ENCODE results near the gene FGF14.

The FGF14 gene

DNA sequence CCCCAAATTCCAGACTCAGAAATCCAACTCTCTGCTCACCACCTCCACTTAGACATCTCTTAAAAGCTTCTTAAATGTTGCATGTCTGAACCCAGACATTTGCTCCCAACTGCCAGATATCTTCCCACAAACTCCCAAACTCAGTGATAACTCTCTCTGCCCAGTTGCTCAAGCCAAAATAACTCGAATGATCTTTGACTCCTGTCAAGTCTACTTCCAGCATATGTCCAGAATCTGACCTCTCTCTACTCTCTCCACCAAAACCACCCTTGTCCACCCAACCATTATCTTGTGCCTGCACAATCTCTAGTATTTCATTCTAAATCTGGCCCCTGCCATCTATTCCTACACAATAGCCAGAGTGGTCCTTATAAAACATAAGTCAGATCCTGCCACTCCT is 99.3 kb downstream of the FGF14 start:
- no peak for DNase-seq

DNA sequence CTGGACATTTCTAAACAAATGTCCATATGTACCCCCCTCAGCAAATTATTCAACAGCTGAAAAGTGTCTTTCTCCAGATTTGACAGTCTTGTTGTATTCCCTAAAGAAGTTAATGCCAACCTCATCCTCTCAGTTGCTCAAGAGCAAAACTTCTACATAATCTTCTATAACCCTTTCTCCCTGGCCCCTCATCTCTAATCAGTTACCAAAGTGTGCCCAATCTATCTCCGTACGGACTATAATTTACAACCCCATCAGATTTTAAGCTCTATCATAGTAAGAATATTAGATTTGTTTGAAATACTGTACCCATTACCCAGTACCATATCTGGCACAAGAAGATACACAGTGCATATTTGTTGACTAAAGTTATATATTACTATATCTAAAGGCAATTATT is 101.5 kb downstream of the FGF14 start:
- no peak for DNase-seq

DNA sequence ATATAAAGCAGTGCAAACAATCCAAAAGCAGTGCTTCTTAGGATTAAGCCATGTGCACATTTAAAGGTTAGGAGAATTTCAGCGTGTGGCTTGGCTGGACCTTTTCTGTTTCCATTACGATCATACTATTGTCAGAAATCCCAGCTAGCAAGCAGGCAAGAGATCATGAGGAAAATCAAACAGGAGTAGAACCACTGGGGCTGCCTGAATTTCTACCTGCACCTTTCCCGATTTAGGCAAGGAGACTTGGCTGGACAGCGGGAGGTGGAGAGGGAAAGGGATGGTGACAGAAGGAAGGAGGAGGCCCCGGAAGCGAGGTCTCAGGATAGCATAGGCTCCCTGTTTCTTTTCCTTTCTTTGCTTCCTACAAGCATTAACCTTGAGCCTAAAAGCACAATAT is 102.5 kb downstream of the FGF14 start:
- DNase-seq: no peak

DNA sequence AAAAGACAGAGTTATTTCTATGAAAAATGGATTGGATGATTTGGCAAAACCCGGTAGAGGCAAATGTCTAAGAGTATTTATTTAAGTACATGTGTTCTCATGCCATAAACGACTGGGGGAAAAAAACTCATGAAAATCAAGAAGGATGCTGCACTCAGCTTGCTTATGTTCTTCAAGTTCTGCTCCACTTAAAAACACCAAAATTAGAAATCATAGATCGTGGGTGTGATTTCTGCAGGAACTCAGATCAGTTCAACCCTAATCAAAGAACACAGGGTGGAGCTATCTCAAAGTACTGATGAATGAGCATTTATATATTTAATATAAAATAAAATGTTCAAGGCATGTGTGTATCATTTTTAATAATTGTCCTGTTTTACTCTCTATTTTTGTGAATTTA is 103.8 kb downstream of the FGF14 start:
- DNase-seq: no peak

DNA sequence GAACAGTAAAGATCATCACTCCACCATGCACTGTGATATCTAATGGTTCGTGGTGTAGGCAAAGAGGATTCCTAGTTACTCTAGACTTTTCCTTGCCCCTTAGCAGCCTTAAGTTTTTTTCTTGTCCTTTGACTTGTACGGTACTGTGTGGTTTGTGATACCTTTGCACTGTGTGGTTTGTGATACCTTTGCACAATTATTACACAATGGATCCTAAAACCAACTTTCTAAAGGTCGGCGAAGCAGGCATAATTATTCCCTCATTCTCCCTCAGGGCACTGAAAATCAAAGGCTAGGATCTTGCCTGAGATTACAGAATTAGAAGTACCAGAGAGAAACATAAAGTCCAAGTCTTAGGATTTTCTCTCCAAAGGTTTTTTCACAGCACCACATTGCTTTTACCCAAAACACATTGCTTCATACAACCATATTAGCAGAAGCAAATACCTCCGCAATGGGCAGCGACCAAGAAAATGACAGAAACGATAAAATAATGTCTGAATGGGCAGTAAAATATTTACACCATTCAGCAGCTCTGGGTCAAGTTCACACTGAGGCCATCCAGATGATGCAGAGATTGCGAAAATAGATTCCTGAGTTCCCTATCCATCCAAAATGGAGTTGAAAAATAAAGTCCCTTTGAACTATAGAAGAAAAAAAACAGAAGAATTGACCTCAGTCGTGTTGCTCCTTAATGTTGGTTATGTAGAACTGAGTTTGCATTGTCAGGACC is 106.4 kb downstream of the FGF14 start:
- no peak for DNase-seq

DNA sequence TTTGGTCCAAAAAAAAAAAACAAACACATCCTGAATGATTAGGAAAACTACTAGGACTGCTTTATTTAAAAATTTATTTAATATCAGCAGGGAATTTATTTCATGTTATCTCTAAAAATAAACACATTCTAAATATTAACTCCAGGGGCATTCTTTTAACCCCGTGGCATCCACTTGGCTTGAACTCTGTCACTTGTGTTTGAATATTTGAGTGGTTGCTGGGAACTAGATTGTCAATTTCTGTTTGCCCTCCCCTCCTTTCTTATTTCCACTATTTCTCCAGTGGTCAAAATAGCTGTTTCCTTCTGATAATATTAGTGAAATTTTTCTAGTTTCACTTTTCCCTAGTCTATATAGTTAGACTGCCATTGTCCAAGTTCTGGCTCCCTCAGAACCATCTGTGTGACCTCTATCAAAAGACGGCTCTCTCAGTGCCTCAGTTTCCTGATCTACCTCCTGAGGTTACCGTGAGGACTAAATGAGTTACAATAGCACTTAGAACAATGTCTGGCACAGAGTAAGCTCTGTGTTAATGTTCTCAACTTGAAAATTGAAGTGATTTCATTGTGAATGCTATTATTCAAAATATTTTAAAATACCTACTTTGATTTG is 107.3 kb downstream of the FGF14 start:
- DNase-seq: no peak

DNA sequence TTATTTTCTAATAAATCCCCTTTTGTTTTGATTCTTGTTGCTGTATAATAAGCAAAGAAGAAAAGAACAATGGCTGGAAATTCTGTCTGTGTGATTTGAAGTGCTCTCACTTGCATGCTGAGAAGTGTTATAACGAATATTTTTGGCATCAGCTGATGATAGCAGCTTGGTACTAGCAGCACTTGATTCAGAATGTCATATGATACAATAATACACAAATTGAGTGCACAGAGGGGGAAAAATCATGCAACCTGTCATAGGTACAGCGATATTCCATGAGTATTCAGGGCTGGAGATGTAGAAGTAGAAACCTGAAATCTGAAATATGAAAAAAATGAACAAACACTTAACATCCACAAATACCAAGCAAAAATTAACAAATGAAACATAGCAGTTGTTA is 108.1 kb downstream of the FGF14 start:
- no peak for DNase-seq

DNA sequence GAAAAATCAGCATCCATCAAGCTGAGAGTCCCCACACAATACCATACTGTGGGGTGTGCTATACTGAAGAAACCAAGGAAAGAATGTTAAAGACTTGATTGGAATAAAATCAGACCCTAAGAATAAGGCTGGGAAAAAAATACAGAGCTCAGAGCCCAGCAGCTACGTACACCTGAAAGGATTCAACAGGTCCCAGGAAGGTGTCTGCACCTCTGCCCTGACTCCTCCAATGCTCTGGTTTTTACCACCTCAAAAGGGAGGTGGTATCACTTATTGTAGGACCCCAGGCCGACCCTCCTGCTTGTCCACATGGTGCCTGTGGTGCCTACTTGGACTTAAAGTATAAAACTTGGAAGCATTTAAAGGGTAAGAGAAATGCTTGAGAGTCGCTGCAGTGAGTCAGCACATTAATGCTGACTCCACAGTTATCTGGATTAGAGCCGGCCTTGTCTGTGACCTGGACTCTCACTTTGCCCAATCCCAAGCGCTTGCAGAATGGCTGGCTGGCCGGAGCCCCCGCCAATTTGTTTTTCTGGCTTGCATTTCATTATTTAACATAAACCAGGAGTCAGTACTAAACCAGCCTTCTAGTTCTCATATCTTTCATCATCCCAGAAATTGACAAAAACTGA is 110.1 kb downstream of the FGF14 start:
- no peak for DNase-seq

DNA sequence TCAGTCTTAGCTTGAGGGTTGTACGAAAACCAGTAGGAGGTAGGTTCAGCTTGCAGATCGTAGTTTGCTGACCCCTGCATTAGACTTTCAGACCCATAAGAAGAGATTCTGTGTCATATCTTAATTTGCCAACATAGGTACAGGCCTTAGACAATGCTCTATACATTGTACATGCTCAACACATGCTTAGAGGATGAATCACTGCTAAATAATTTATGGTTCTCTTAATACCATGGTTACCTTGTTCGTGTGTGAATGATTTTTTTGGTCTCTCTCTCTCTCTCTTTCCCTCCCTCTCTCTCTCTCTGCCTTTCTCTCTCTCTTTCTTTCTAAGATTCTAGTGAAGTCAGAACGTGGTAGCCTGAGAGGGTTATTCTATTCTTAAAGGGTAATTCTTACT is 112.2 kb downstream of the FGF14 start:
- DNase-seq: no peak

DNA sequence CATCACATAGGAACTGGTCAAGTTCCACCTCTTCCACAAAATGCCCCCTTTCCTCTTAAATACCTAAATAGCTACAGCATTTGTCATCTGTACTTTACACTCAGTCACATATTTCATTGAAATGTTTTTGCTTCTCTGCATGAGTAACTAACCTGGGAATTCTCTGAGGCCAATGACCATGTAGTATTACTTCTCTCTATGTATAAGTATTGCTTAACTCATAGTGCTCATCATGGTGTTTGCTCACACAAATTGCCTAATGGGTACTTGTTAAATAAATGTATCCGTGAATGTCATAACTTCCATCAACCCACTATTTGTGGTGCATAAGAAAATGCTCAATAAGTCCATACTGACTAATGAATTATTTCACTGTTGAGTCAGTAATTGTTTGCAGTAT is 115.5 kb downstream of the FGF14 start:
- DNase-seq: no peak

DNA sequence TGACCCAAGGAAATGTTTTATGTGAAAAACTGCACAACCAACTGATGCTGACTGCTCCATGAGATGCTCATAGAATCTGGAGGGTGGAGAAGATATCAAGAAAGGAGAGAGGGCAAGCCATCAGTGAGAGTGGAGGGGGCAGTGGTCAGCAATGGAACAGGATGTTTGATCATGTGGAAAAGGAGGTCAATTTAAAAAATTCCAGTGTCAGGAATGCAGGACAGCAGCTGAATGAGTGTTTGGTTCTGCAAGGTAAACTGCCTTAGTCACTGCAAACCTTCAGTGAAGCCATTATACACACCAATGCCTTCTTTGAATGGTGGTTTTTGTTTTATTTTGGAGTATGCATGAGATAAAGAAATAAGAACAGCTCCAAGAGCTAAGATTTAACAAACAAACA is 121.5 kb downstream of the FGF14 start:
- no peak for DNase-seq

DNA sequence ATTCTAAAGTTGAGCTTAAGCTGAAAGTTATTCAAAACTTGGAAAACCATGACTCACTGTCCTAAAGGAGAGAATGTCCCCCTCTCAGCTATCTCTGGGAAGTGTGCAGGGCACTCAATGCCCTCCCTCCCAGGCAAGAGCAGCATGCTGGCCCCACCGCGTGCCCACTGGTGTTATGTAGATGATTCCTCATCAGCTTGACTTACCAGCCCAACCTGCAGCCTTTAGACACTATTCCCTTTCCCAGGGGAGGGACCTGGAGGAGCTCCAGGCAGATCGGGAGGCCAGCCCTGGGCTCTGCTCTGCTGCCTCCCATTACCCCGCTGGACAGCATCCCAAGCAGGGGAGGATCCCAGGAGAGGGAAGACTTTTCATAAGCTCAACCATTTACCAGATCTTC is 124.6 kb downstream of the FGF14 start:
- DNase-seq: no peak

DNA sequence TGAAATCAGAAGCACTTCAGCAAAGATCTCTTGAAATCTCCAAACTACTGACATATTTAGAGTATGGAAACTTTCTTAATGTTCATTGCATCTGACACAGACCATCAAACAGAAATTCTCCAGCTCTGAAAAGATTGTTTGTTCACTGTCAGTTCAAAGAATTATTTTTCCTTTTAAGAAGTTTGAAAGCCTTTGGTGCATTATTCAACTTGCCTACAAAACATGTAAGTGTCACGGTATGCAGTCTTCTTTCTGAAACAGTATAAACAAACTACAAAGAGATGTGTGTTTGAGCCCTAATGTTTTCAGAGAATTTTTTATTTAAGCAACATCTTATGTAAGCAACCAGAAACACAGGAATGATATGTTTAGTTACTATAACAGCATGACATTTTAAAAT is 125.4 kb downstream of the FGF14 start:
- DNase-seq: no peak

DNA sequence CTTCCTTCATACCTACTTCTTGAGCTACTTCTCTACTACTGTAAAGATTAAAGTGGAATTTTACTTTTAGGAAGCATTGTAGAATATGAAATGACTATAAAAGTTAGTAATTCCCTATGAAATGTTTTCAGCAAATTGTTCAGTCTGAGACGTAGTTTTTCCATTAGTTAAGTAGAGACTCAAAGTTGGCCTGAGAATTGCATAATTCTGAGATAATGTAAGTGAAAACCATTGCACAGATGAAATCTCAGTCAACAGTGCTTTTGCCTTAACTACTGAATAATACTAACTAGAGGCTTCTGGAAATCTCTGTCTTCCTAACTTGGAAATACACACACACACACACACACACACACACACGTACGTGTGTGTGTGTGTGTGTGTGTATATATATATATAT is 125.9 kb downstream of the FGF14 start:
- no peak for DNase-seq

DNA sequence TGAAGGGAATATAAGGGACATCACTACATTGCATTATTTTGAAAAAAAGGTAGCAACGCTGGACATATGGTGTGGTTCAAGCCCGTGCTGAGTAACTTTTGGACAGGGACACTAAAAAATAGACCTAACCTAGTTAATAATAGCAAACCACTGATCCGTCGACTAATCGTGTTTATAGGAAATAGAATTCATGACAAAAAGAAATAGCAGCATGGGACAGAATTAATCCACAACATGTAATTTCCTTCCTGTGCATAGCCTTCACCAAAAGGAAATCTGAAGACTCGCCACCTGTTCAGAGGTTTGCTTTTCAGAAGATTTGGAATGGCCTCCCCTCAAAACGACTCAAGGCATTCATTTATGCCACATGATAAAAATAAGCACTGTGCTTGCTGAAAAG is 128.7 kb downstream of the FGF14 start:
- DNase-seq: no peak

DNA sequence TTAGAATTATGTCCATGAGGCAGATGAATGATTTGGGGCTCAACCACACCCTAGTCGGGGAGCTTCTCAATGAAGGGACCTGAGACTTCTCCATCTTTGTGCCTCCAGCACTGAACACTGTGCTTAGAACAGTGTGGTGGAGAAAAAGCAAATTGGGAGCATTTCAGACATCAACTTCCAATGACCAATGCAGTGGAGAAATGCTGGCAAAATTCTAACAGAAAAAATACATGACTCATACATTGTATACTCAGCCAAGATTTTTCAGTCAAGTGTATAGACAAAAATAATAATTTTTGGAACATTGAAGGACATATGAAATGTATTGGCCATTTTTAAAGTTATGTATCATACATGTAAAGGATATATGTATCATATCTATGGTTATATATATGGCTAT is 134.7 kb downstream of the FGF14 start:
- DNase-seq: no peak

DNA sequence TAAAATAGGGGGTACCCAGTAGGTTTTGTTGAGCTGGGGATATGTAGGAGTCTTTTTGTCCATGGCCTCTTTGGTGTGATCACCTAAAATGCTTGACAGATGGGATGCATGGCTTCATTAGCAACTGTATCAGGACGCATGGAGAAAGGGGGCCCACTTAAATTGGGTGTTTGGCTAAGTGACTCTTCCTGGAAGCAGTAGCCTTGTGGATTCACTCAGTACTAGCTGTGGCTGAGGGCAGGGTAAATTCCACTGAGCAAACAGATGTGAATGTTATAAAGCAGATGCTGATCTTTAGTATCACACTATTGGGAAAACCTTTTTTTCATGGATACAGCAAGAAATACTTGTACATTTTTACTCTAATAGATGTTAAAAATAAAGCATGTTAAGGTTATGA is 140.0 kb downstream of the FGF14 start:
- DNase-seq: no peak

DNA sequence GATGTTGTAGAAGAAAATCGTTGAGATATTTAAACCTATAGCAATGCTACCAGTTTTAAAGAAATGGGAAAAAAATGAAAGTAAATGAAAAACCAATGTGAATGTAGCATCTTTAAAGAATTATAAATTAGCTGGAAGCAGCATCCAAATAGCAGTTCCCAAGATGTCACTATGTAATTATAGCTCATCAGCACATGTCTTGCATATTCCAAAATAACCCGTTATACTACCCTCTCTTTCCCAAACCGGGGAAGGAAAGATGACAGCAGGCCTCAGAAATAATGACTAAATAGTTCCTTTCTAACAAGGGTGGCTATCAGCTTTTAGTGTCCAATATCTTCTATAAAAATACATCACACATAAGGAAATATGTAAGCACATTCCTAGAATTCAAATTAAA is 140.5 kb downstream of the FGF14 start:
- no peak for DNase-seq

DNA sequence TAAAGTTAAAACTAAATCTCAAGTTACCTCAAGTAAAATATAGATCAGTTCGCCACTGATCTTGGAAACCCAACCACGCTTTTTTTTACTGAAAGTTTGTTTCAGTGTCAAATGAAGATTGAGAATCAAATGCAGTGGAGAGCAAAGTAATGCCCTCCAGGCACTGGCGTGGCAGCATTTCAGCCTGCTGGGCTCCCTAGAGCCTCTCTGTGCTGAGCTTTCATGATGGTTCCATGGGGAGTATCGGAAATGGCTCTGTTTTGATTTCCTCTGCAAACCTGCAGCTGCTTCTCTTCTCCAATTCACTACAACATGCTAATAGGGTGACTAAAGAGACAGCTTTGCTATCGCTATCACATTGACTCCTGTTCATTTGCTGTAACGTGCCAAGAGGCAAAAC is 141.6 kb downstream of the FGF14 start:
- DNase-seq: no peak

DNA sequence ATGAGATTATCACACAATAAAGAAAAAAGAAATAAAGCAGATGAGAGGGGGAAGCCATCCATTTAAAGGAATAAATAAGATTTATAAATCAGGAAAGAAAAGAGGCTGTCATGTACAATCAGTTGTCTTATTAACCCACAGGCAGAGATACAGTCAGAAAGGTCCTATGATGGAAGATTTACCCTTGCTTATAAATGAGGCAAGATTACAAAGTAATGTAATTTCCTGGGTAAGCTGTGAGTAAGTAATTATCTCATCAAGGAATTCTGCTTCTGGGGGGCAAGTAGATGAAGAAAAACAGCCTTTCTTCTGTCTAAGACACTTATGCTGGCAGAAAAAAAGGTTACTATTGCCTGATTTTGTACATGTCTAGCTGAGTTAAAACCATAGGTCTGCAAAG is 146.4 kb downstream of the FGF14 start:
- DNase-seq: no peak

DNA sequence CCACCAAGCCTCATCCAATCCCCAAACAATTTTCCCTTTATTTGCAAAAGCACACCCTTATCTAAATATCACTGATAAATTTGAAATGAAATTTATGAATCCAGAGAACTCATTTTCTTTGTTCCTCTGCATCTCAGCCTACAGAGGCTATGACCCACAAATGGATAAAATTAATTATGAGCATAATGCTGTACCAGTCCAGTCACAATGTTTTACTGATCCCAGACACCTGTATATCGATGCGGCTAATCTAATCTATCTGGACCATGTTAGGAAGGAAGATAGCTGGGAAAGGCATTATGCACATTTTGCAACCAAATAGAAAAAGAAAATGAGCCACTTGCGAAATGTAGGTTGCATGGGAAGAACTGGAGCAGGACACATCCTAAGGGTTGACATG is 150.0 kb downstream of the FGF14 start:
- no peak for DNase-seq

DNA sequence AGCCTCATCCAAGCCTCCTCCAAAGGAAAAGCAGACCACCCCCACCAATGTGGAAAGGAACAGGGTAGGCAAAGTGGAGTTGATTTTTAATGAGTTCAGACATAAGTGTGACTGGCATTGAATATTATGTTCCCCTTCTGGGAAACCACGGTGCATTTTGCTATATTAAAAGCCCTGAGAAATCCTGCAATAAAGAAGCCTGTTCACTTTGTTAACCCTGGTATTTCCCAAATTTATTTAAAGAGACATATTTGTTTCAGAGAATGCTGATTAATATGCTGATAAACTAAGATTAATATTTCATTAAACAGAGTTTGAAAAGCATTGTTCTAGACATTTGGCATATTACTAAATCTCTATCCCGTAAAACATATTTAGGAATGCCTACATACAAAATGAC is 151.4 kb downstream of the FGF14 start:
- no peak for DNase-seq

DNA sequence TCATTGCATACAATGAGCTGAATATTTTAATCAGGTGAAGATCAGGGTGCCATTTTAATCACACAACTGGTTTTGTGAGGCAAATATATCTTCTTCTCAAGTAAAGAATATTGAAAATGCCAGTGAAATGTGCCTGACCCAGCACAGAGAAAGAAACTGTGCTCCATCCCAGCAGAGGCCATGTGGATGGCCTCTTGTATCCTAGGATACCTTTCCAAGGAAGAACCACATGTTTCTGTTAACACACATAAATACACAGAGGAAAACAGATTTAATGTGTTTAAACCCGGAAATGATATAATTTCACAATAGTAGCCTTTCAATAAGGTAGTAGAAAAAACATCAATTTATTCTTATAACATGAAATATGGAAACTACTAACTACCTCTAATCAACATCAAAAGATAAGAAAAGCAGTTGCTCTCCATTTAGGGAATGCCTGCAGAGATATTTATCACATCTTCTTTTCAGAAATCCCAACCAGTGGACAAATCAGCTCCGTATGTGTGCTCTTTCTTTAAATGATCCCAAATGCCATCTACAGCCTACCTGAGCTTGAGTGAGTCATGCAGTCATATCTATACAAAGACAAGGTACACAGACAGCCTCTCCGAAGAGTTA is 157.1 kb downstream of the FGF14 start:
- no peak for DNase-seq

DNA sequence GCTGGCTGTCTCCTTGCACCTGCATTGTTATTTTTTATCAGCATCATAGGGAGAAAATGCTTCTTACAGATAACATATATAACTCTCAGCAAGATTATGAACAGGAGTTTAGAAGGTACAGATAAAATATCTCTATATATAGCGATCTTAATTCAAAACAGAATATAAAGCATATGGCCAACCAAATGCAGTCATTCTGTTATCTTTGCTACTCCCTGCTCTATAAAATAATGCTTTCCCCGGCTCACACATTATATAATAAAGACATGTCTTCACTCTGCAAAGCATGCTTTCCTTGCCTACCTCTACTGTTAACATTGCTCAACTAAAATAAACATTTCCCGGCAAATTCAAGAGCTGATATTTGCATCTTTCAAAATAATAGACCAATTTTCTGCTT is 161.7 kb downstream of the FGF14 start:
- DNase-seq: no peak

All from GOT3 (cell line).